Measurements from ENCODE around the gene SOX21. TPM values are rescaled to one million over a fixed set of nuclear protein-coding genes. Genes with fewer than 3 reads are reported as not detected.
A peak's percentile ranks its signal among the peaks of the same experiment; 100 is the strongest.

The SOX21 gene
- polyA plus RNA-seq, 1 donor (not counting 4 experiments of a cell fraction or from before 2014, with no cell fraction given) = not detected

DNA sequence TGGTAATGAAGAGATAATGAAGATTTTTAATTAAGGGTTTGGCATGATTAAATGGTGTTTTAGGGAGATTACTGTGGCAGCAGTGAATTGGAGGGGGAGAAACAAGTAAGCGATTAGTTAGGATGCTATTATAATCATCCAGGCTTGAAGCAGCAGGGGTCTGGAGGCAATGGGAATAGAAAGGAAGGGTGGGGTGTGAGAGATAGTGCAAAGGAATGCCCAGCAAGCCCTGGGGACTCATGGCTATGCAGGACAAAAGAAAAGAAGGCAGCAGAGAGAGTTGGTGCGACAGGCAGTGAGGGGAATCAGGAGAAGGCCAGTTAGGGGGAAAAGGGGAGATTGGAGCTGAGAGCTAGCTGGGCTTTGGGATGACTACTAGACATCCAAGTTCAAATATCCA is 34.5 kb downstream of the SOX21 start:
- Histone ChIP-seq H3K27me3 (ENCODE audit: control insufficient read depth, extremely low read depth, insufficient read depth, low read length) (no peaks in the 10 kb centered on the region), H3K4me3 (ENCODE audit: control insufficient read depth in 2 of 3, extremely low read depth in 1 of 3, insufficient read depth in 2 of 3, low read depth in 1 of 3, low read length in 3 of 3) (no peak overlapping the region), H3K79me2 (ENCODE audit: control insufficient read depth, insufficient read depth, low read length) (no peaks in the 10 kb centered on the region), H3K27ac (ENCODE audit: control insufficient read depth, insufficient read depth, low read length) (no peak overlapping the region), H3K9me3 (ENCODE audit: control insufficient read depth, low read depth, low read length) (no peaks in the 10 kb centered on the region), H3K9ac (ENCODE audit: control insufficient read depth, extremely low read depth, insufficient read depth, low read length) (no peak overlapping the region), H4K20me1 (ENCODE audit: control insufficient read depth, extremely low read depth, insufficient read depth, low read length) (no peaks in the 10 kb centered on the region), H3K36me3 (ENCODE audit: control insufficient read depth in 2 of 2, extremely low read depth in 1 of 2, insufficient read depth in 2 of 2, low read length in 2 of 2) (no peaks in the 10 kb centered on the region), H2AFZ (ENCODE audit: control insufficient read depth, low read length) (no peak overlapping the region), H3K4me1 (ENCODE audit: control insufficient read depth, extremely low read depth, insufficient read depth, low read length) (no peaks in the 10 kb centered on the region), H3K9me1 (ENCODE audit: control insufficient read depth, extremely low read depth, insufficient read depth, low read length) (no peaks in the 10 kb centered on the region), H3K4me2 (ENCODE audit: control insufficient read depth, extremely low read depth, insufficient read depth, low read depth, low read length) (no peak overlapping the region)
- DNase-seq (ENCODE audit: low read depth, low spot score) (no peak), FAIRE-seq (no peak)
- TF ChIP-seq, protein P1, sequence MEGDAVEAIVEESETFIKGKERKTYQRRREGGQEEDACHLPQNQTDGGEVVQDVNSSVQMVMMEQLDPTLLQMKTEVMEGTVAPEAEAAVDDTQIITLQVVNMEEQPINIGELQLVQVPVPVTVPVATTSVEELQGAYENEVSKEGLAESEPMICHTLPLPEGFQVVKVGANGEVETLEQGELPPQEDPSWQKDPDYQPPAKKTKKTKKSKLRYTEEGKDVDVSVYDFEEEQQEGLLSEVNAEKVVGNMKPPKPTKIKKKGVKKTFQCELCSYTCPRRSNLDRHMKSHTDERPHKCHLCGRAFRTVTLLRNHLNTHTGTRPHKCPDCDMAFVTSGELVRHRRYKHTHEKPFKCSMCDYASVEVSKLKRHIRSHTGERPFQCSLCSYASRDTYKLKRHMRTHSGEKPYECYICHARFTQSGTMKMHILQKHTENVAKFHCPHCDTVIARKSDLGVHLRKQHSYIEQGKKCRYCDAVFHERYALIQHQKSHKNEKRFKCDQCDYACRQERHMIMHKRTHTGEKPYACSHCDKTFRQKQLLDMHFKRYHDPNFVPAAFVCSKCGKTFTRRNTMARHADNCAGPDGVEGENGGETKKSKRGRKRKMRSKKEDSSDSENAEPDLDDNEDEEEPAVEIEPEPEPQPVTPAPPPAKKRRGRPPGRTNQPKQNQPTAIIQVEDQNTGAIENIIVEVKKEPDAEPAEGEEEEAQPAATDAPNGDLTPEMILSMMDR (optimal IDR thresholded peaks at IDR 0.05 in 1 of 3, IDR thresholded peaks at IDR 0.05 in 1 of 3, conservative IDR thresholded peaks at IDR 0.05 in 1 of 3; ENCODE audit: extremely low read depth in 1 of 3, insufficient read depth in 2 of 3, low read length in 3 of 3) = no peak
- TF ChIP-seq EZH2 (IDR thresholded peaks at IDR 0.05; ENCODE audit: low read length) = no peak
- dilution Hi-C loops (cut with MboI; ENCODE audit: extremely low pct_ligation_motif_present, low sequenced_read_pairs) = no loop called here

GRCh38 chr13:94674609-94675348 is 37.6 kb downstream of the SOX21 start:
- Histone ChIP-seq H3K4me2 (ENCODE audit: control insufficient read depth, extremely low read depth, insufficient read depth, low read depth, low read length) (no peak overlapping the region), H3K9ac (ENCODE audit: control insufficient read depth, extremely low read depth, insufficient read depth, low read length) (no peak overlapping the region), H3K79me2 (ENCODE audit: control insufficient read depth, insufficient read depth, low read length) (no peaks in the 10 kb centered on the region), H3K9me3 (ENCODE audit: control insufficient read depth, low read depth, low read length) (no peaks in the 10 kb centered on the region), H3K9me1 (ENCODE audit: control insufficient read depth, extremely low read depth, insufficient read depth, low read length) (no peaks in the 10 kb centered on the region), H3K4me1 (ENCODE audit: control insufficient read depth, extremely low read depth, insufficient read depth, low read length) (no peaks in the 10 kb centered on the region), H4K20me1 (ENCODE audit: control insufficient read depth, extremely low read depth, insufficient read depth, low read length) (no peaks in the 10 kb centered on the region), H3K4me3 (ENCODE audit: control insufficient read depth in 2 of 3, extremely low read depth in 1 of 3, insufficient read depth in 2 of 3, low read depth in 1 of 3, low read length in 3 of 3) (no peak overlapping the region), H3K36me3 (ENCODE audit: control insufficient read depth in 2 of 2, extremely low read depth in 1 of 2, insufficient read depth in 2 of 2, low read length in 2 of 2) (no peaks in the 10 kb centered on the region), H3K27ac (ENCODE audit: control insufficient read depth, insufficient read depth, low read length) (no peak overlapping the region), H3K27me3 (ENCODE audit: control insufficient read depth, extremely low read depth, insufficient read depth, low read length) (no peaks in the 10 kb centered on the region), H2AFZ (ENCODE audit: control insufficient read depth, low read length) (no peak overlapping the region)
- DNase-seq (ENCODE audit: low read depth, low spot score) (peak; percentile 21), FAIRE-seq (peak; percentile 70)
- dilution Hi-C loops (cut with MboI; ENCODE audit: extremely low pct_ligation_motif_present, low sequenced_read_pairs) = no loop called here
- no peak for TF ChIP-seq EZH2 (IDR thresholded peaks at IDR 0.05; ENCODE audit: low read length)
- TF ChIP-seq, protein P1 (optimal IDR thresholded peaks at IDR 0.05 in 1 of 3, IDR thresholded peaks at IDR 0.05 in 1 of 3, conservative IDR thresholded peaks at IDR 0.05 in 1 of 3; ENCODE audit: extremely low read depth in 1 of 3, insufficient read depth in 2 of 3, low read length in 3 of 3) = peak; percentile 71 to 80 (median 78)
